Right hindlimb (tissue), 1 donor: Measurements from ENCODE around the gene PRSS1.
"Not testable (repeated sequence)": the region's sequence is repeated elsewhere in the genome, so short reads cannot be mapped to it uniquely, and the experiment has no call there.

Experiments used
- DNase-seq: peaks from one replicate; pipeline ENCODE4 v3.0.0-alpha.2; 2018

Gene PRSS1

DNA sequence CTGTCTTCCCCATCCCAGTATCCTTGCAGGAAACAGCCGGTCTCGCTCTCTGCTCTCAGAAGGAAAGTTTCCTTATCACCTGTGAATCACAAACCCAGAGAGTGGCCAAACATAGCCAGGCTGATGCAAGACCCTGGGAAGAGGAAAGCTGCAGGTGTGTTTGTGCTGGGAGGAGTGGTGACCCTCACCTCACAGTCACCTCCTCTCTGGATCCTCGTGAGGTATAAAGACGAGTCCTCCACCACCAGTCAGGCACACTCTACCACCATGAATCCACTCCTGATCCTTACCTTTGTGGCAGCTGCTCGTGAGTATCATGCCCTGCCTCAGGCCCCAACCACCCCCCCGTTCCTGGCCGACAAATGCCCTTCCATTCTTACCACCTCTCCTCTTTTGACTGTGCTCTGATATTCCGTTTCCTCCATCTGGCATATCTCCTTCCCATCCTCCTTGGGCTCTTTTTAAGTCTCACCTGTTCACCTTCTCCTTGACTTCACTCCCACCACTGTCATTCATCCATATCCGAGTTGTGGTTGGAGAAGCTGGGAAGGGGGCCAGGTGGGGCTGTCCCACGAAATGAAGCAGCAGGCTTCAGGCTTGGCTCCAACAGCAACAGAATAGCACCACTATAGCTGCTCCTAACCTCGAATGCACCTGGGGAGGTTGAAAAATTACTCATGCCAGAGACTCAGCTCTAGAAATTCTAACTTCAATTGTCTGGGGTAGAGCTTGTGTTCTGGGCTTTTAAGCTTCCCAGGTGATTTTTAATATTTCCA, at the start of gene PRSS1:
TSS of gene PRSS1 (plus strand) at position 255 of the 776 bp plus-strand sequence. CDS start at position 268, 13 bp downstream.
- DNase-seq, result no peak

GRCh38 chr7:142700935-142701334, 48.3 kb upstream of the PRSS1 start:
- not testable (repeated sequence) for DNase-seq

- DNase-seq, result no peak
Measured at GRCh38 chr7:142703655-142704305, 45.5 kb upstream of the PRSS1 start.

GRCh38 chr7:142708726-142709125, 40.5 kb upstream of the PRSS1 start:
- not testable (repeated sequence) for DNase-seq

DNA sequence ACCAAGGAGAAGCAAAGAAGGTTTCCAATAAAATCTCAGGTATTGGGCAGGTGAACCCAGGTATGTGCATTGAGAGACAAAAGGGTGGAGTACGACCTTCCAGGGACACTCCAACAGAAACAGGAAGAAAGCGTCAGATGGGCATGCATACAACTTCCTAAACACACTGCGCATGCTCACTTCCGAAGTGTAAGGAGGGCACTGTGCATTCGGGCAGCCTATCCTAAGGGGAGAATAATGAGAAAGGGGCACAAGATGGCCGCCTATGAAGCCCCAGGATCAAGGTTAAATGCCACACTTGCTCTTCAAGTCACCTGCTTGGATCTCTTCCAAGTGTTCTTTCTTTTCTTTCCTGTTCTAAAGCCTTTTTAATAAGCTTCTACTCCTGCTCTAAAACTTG, 39.4 kb upstream of the PRSS1 start:
- no peak for DNase-seq

GRCh38 chr7:142711196-142711595, 38.1 kb upstream of the PRSS1 start:
- DNase-seq, result no peak

DNA sequence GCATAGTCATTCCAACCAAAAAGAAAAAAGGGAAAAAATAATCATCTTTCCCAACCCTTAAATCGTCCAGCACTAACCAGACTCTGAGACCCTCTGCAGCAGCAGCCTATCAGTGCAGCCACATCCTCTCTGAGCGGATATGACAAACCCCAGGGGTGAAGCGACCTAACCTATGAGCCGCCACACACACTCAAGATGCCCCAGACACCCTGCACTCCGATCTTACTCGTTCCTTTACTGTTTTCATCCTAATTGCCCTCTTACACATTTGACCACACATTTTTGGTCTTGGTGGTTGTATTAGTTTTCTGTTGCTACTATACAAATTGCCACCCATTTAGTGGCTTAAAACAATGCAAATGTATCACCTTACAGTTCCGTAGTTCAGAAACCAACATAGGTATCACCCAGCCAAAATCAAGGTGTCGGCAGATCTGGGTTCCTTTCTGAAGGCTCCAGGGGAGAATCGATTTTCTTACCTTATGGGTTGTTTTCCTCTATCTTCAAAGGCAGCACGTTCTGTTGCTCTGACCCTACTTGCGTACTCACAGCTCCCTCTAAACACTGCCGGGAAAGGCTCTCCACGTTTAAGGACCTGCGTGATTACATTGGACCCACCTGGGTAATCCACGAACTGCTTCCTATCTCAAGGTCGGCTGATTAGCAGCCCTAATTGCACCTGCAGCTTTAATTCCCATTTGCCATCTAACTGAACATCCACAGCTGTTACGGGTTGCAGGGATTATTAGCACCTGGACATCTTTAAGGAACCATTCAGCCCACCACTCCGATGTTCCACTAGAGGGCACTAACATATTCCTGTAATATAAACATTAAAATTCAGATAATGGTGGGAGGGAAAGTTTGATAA, 37.3 kb upstream of the PRSS1 start:
- DNase-seq, result no peak

GRCh38 chr7:142712617-142712957, 36.7 kb upstream of the PRSS1 start:
- no peak for DNase-seq

GRCh38 chr7:142714375-142714774, 34.9 kb upstream of the PRSS1 start:
- DNase-seq, result no peak

GRCh38 chr7:142716596-142716995, 32.7 kb upstream of the PRSS1 start:
- DNase-seq, result no peak

GRCh38 chr7:142717453-142717852, 31.8 kb upstream of the PRSS1 start:
- DNase-seq, result no peak

GRCh38 chr7:142718313-142718712, 31.0 kb upstream of the PRSS1 start:
- DNase-seq, result no peak

- no peak for DNase-seq
Measured at GRCh38 chr7:142720172-142720773, 29.0 kb upstream of the PRSS1 start.

DNA sequence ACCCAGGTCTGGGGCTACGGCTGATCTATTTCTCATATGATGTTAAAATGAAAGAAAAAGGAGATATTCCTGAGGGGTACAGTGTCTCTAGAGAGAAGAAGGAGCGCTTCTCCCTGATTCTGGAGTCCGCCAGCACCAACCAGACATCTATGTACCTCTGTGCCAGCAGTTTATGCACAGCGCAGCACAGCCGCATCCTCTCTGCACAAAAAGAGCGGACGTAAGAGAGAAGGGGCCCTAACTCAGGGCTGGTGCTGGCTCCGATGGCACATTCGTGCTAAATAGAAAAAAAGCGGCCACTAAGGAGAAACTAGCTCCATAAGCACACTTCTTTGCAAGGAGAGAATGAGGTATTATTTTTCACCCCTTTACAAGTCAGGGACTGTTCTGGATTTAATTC, 28.3 kb upstream of the PRSS1 start:
- DNase-seq, result no peak

GRCh38 chr7:142722248-142722794, 27.0 kb upstream of the PRSS1 start:
- no peak for DNase-seq

DNA sequence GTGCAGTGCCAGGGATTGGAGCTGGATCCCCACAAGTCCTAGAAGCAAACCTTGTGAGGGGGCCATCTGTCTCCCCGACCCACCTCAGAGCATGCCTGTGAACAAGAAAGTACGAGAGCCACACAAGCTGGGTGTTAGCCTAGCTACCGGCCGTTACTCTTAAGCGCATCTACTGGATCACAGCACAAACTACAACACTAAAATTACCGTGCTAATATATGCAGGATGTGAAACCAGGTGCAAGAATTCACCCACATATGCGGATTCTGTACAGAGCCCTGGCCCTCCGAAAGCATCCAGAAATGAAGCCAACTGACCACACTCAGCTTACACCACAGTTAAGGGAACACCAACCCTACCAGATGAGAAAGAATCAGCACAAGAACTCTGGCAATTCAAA, 16.0 kb upstream of the PRSS1 start:
- no peak for DNase-seq

DNA sequence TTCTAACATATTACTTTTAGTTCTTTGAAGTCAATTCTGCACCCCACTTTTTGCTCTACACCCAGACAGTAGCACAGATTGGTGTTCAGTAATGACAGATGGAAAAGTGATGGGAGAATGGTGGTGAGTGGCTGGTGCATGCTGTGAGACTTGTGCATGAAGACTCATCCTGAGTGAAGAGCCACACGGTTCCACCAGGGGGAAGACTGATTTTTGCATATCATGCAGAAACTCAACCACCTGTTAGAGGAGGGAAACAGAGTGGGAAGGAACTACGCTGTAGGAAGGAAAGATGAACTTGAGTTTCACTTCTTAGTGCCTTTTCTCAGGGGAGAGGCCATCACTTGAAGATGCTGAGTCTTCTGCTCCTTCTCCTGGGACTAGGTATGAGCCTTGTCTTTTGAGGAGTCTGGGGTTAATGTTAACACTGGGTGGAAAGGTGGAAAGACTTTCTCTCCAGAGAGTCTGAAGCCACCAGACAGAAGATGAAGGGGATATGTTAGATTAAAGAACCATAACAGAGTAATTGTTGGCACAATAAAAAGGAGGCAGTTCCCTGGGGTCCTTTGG, 9.3 kb upstream of the PRSS1 start:
- DNase-seq, result no peak

- DNase-seq, result no peak
Measured at GRCh38 chr7:142740786-142741185, 8.5 kb upstream of the PRSS1 start.

DNA sequence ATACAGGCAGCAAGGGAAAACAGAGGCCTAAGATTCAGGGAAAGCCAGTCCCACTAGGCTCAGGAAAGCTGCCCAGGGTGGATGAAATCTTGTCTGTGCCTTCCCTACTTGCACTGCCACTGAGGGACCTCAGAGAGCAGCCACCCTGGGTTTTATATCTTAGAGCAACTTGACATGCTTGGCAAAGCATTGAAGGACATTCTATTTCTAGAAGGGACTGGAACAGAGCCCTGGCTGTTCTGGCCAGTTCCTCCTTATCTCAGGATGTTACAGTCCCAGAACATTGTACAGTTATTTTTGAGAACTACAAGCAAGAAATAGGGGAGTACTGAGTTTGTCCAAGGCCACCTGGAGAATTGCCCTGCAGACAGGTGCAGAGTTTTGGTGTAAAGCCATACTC, 7.3 kb upstream of the PRSS1 start:
- DNase-seq, result not testable (repeated sequence)

GRCh38 chr7:142745091-142745635, 4.1 kb upstream of the PRSS1 start:
- DNase-seq, result no peak

DNA sequence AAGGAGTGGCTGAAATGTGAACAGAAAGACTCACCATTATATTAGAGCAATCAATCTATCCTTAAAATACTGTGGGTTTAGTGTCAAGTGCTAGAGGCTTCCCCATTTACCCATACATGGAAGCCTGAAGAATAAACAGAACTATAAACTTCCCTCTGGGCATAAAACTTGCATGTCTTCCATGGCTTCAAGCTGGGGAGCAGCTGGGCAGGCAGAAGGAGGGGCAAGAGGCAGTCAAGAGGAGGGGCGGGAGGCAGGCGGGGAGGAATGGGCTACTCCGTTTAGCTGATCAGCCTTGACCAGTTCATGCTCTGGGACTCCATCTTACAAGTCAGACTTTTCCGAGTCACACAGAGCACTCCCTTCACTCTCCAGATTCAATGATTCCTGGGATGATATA, 3.5 kb upstream of the PRSS1 start:
- DNase-seq, result no peak

- DNase-seq, result no peak
Measured at GRCh38 chr7:142746264-142746663, 3.0 kb upstream of the PRSS1 start.
